Left lung (tissue), 10 donors: ENCODE measurements around the gene CMKLR1. TPM values are rescaled to one million over a fixed set of nuclear protein-coding genes. Genes with fewer than 3 reads are reported as not detected.

Source experiments
- ATAC-seq: fragments of 200-7000 bp; cut with Tn5 transposase; one replicate; pipeline ENCODE4 v1.9.1; 2020; ENCODE audit warnings: moderate library complexity
- DNase-seq, 4 donors: peaks; one replicate each; pipeline ENCODE4 v3.0.0-alpha.2; 2013 to 2020
- H3K27ac ChIP-seq, 2 donors: fragments of 200-600 bp; sonication (generic) in 1 of 2; one replicate each; pipeline versions ENCODE4 v1.5.0 to v1.8.0; 2020 to 2021
- H3K27me3 ChIP-seq, 2 donors: fragments of 200-600 bp; sonication (generic) in 1 of 2; one replicate each; pipeline versions ENCODE4 v1.5.0 to v1.8.0; 2020 to 2021
- H3K36me3 ChIP-seq, 2 donors: fragments of 200-600 bp; sonication (generic) in 1 of 2; one replicate each; pipeline versions ENCODE4 v1.5.0 to v1.8.0; 2020 to 2021
- H3K4me1 ChIP-seq, 2 donors: fragments of 200-600 bp; one replicate each; pipeline ENCODE4 v1.8.0; 2021
- H3K4me3 ChIP-seq, 2 donors: fragments of 200-600 bp; sonication (generic) in 1 of 2; one replicate each; pipeline versions ENCODE4 v1.5.0 to v1.8.0; 2020 to 2021; ENCODE audit warnings: mild to moderate bottlenecking in 1 of 2
- H3K9me3 ChIP-seq, 2 donors: fragments of 200-600 bp; sonication (generic) in 1 of 2; one replicate each; pipeline versions ENCODE4 v1.5.0 to v1.8.0; 2020 to 2021
- CTCF ChIP-seq, 2 donors: fragments of 200-600 bp; sonication (generic) in 1 of 2; IDR thresholded peaks; one replicate each; pipeline versions ENCODE4 v1.5.0 to v1.8.0; 2021; ENCODE audit warnings: antibody characterized with exemption in 2 of 2
- intact Hi-C, 2 donors: fragments of 100-400 bp; cut with DNase I; formaldehyde crosslinking; loops; one replicate each; pipeline versions ENCODE4 v1.11.2 to v1.14.2; 2022
- polyA plus RNA-seq, 6 donors: library from polyadenylated mRNA; unstranded; fragments of 120-200 nt; gene quantifications; one replicate each; pipeline ENCODE4 v1.2.1, GENCODE V29; 2013; ENCODE audit not compliant: insufficient read length in 6 of 6
- total RNA-seq, 2 donors: library from RNA; stranded (reverse); fragmentation: NEBNext Ultra II Directional; extraction: Animal tissue kit (Norgen Biotek cat#: 25700); gene quantifications; one replicate each; pipeline ENCODE4 v1.2.1, GENCODE V29; 2021
- donor health status: DM: no; HTN: yes; CAD: no.
- donor health status: DM: no; HTN: no; CAD: no.

CMKLR1 gene
- total and polyA plus RNA-seq, 8 donors, result 10.1 to 31.2 (median 12.9) TPM

DNA sequence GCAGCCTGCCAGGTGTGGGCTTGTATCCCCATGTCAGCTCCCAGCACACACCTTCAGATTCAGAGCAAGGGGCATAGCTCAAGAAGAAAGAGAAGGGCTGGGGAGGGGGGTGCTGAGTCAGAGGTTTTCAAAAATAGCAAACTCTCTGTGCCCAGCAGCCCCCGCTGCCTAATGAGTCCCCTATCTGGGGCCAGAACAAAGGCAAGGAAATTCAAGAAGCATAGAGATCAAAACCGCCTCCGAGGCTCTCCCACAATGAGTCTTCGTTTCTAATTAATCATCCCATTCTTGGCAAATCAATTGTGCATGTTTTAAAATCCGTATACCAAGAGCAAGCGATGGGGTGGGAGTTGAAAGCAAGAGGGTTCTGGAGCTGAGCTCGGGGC, 19.5 kb upstream of the CMKLR1 start:
- Histone ChIP-seq H3K4me1 (peaks cover 0 to 10% of the 10 kb centered on the region in 2 donors), H3K36me3 (no peaks in the 10 kb centered on the region), H3K9me3 (no peaks in the 10 kb centered on the region), H3K4me3 (no peak overlapping the region), H3K27ac (no peak overlapping the region), H3K27me3 (no peaks in the 10 kb centered on the region)
- no peak for TF ChIP-seq CTCF (IDR thresholded peaks at IDR 0.05)
- intact Hi-C loops, result no loop called here
- DNase-seq (no peak), ATAC-seq (no peak)

GRCh38 chr12:108357834-108358579, 18.9 kb upstream of the CMKLR1 start:
- intact Hi-C loops, result no loop called here
- H3K27me3 ChIP-seq, result no peaks in the 10 kb centered on the region
- no peak for TF ChIP-seq CTCF (IDR thresholded peaks at IDR 0.05)
- H3K27ac ChIP-seq, result no peak overlapping the region
- H3K4me1 ChIP-seq, result peaks cover 0 to 10% of the 10 kb centered on the region in 2 donors
- ATAC-seq (no peak), DNase-seq (no peak)
- H3K4me3 ChIP-seq, result no peak overlapping the region
- no peaks in the 10 kb centered on the region for H3K36me3 ChIP-seq
- H3K9me3 ChIP-seq, result no peaks in the 10 kb centered on the region

DNA sequence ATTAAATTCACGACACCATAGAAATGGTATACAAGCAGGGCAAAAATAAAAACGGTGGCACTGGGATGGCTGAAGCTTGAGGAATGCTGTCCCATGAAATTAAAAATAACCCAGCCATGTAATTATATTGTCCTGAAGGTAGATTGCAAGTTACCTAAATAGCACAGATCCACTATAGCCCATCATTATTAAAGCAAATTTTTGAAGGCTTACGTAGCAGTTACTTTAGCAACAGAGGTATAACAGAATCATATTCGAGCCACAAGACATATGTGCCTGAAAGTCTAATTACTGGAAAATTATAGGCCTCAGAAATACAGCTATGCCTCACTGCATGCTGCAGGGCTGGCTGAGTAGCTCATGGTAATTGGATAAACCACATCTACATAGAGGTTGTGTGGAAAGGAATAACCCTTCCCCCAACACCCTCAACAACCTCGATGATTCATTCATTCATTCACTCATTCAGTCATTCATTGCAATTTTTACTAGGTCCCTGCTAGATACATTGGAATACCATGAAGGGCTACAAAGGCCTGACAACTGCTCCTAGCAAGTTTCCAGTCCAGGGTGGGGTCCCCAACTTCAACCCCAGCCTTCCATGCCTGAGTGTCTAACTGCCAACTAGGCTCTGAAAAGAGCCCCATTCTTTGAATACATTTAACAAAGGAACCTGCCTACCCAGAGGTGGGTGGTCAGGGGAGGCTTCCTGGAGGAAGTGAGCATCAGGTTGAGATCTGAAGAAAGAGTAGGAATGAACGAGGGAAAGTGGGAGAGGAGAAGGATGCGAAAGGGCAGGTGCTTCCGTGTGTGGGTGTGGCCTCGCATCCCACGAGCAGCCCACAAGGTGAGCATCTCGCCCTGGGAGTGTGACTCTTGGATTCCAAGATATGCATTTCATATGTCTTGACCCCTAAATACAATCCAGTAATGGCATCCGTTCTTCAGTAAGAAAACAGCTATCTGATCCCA, 18.0 kb upstream of the CMKLR1 start:
- Histone ChIP-seq H3K9me3 (no peaks in the 10 kb centered on the region), H3K36me3 (no peaks in the 10 kb centered on the region), H3K27me3 (no peaks in the 10 kb centered on the region), H3K4me1 (peaks cover 0 to 2% of the 10 kb centered on the region in 2 donors), H3K27ac (no peak overlapping the region), H3K4me3 (no peak overlapping the region)
- ATAC-seq, result no peak
- intact Hi-C loops, result no loop called here
- DNase-seq, result no peak
- no peak for TF ChIP-seq CTCF (IDR thresholded peaks at IDR 0.05)

- H3K9me3 ChIP-seq, result no peaks in the 10 kb centered on the region
- intact Hi-C loops, result no loop called here
- TF ChIP-seq CTCF (IDR thresholded peaks at IDR 0.05), result no peak
- no peak overlapping the region for H3K27ac ChIP-seq
- H3K4me1 ChIP-seq, result no peaks in the 10 kb centered on the region
- no peaks in the 10 kb centered on the region for H3K27me3 ChIP-seq
- no peak for ATAC-seq
- no peak overlapping the region for H3K4me3 ChIP-seq
- DNase-seq, result no peak
- no peaks in the 10 kb centered on the region for H3K36me3 ChIP-seq
Measured at GRCh38 chr12:108355069-108355468, 16.0 kb upstream of the CMKLR1 start.

- intact Hi-C loops, result no loop called here
- H3K4me3 ChIP-seq, result no peak overlapping the region
- H3K9me3 ChIP-seq, result no peaks in the 10 kb centered on the region
- ATAC-seq (no peak), DNase-seq (no peak)
- no peak for TF ChIP-seq CTCF (IDR thresholded peaks at IDR 0.05)
- no peaks in the 10 kb centered on the region for H3K36me3 ChIP-seq
- H3K4me1 ChIP-seq, result no peaks in the 10 kb centered on the region
- H3K27ac ChIP-seq, result no peak overlapping the region
- H3K27me3 ChIP-seq, result no peaks in the 10 kb centered on the region
Measured at GRCh38 chr12:108352591-108352990, 13.5 kb upstream of the CMKLR1 start.
